GM12865 (cell line): ENCODE results near the gene DTD1.
A peak's percentile ranks its signal among the peaks of the same experiment; 100 is the strongest.

Experiments
- DNase-seq: peaks from one replicate; pipeline ENCODE4 v3.0.0; 2010; ENCODE audit warnings: low read depth
- H3K4me3 ChIP-seq: 2 replicates; pipeline ENCODE4 v1.5.1; 2011; ENCODE audit warnings: mild to moderate bottlenecking, low read depth, low read length, control low read depth
- CTCF ChIP-seq: IDR thresholded peaks from 2 replicates; pipeline ENCODE4 v1.5.1; 2011; ENCODE audit warnings: low read length, control low read depth, low read depth, inconsistent platforms; ENCODE audit not compliant: insufficient read depth; ENCODE audit errors: missing control alignments

DTD1 gene

GRCh38 chr20:18740726-18741125 is 152.9 kb downstream of the DTD1 start:
- no peak for DNase-seq
- TF ChIP-seq CTCF = no peak

DNA sequence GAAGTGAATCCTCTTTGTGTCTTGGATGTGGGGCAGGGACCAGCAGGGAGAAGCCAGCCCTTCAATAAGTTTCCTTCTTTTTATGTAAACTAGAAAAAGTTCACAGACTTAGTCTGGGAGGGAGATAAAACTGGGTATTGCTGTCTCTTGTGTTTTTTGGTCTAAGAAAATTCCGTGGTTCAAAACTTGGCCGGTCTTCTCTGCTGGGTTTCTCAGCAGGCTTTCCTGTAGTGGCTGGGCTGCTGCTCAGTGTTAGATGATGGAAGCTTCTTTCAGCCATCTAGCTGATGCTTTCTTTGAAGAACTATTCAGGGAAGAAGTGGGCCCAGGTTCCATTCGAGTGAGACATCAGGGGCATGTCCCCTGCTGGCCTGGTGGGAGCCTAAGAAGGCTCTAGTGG is 155.0 kb downstream of the DTD1 start:
- no peak for DNase-seq
- no peak overlapping the region for H3K4me3 ChIP-seq
- no peak for TF ChIP-seq CTCF

More at GRCh38 chr20:18740726-18741125, 152.9 kb downstream of the DTD1 start:
- H3K4me3 ChIP-seq = no peak overlapping the region

GRCh38 chr20:18743665-18744440 is 156.0 kb downstream of the DTD1 start:
- DNase-seq = no peak
- no peak for TF ChIP-seq CTCF
- H3K4me3 ChIP-seq = no peak overlapping the region

GRCh38 chr20:18747090-18747489 is 159.2 kb downstream of the DTD1 start:
- no peak for DNase-seq
- TF ChIP-seq CTCF = no peak

DNA sequence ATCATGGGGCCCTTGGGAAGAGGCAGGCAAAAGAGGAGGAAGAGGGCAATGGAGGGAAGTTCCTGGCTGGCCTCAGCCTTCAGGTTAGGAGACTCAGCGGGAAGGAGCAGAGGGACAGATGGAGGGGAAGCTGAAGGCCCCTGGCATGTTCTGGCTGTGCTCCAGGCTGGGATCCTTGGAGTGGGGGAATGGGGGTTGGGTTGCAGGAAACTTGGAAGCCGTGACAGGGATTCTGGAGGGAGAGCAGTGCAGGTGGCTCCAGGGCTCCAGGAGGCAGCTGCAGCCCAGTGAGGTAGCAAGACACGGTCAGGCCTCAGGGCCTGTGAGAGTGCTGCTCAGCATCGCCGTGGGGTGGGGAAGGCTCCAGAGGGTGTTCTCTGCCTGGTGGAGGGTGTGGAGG is 161.1 kb downstream of the DTD1 start:
- H3K4me3 ChIP-seq = no peak overlapping the region
- TF ChIP-seq CTCF = no peak
- DNase-seq = no peak

More at GRCh38 chr20:18747090-18747489, 159.2 kb downstream of the DTD1 start:
- H3K4me3 ChIP-seq = no peak overlapping the region

DNA sequence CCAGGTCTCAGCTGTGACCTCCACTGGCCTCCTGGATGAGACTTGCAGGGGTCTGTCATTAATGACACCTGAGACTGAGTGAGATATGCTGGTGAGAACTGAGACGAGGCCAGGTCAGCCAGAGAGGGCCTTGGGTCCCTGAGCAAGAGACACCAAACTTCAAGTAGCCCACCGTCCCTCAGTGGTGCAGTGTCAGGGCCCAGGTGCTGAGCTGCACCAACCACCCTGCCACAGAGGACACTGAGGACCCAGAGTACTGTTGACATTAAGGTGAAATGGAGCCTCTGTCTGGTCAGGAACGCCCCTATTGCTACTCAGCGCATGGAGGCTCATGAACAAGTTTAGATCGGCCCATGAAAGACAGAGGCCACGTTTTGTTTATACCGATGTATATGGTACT is 161.7 kb downstream of the DTD1 start:
- no peak overlapping the region for H3K4me3 ChIP-seq
- no peak for DNase-seq
- TF ChIP-seq CTCF = no peak

DNA sequence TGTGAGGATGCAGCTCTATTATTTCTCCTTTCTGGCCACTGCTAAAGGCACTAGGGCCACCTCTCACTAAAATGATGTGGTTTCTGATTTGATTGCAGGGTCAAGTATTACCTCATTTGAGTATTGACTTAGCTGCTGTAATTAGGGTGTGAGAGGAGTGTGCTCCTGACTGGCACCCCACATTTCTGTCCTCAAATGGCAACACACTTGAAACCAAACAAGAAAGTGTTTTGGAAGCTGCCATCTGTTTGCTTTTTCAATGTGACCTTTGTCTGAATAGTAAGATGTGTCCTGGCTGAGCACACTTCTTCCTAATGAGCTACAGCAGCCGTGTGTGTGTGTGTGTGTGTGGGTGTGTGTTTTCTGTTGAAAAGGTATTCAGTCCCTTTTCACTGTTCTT is 162.9 kb downstream of the DTD1 start:
- no peak overlapping the region for H3K4me3 ChIP-seq

More for the DNA sequence above, 162.9 kb downstream of the DTD1 start:
- no peak for TF ChIP-seq CTCF
- DNase-seq = peak; percentile 16
